Breast epithelium (tissue), 4 donors: ENCODE data around the gene MAP7. TPM values are rescaled to one million over a fixed set of nuclear protein-coding genes. Genes with fewer than 3 reads are reported as not detected.
A peak's percentile ranks its signal among the peaks of the same experiment; 100 is the strongest.

Source experiments
- DNase-seq, 2 donors: peaks; one replicate each; pipeline ENCODE4 v3.0.0-alpha.2; 2019; ENCODE audit warnings: low spot score in 2 of 2
- H3K27ac ChIP-seq, 2 donors: fragments of 200-600 bp; sonication (generic) in 1 of 2; one replicate each; pipeline ENCODE4 v1.5.1; 2016 to 2019; ENCODE audit warnings: mild to moderate bottlenecking in 1 of 2
- H3K27me3 ChIP-seq, 2 donors: fragments of 200-600 bp; sonication (generic) in 1 of 2; one replicate each; pipeline versions ENCODE4 v1.5.1 to v1.6.0; 2017 to 2019; ENCODE audit warnings: control low read depth in 1 of 2, mild to moderate bottlenecking in 1 of 2
- H3K36me3 ChIP-seq: fragments of 200-600 bp; one replicate; pipeline ENCODE4 v1.5.1; 2019
- H3K4me1 ChIP-seq, 2 donors: fragments of 200-600 bp; sonication (generic); one replicate each; pipeline ENCODE4 v1.5.1; 2016 to 2019; ENCODE audit warnings: control low read depth in 1 of 2
- H3K4me3 ChIP-seq, 3 donors: fragments of 200-600 bp; sonication (generic); 1 replicate in 2 of 3; 2 replicates in 1 of 3; pipeline ENCODE4 v1.5.1; 2016 to 2019; ENCODE audit warnings: mild to moderate bottlenecking in 3 of 3, moderate library complexity in 2 of 3
- H3K9me3 ChIP-seq, 2 donors: fragments of 200-600 bp; sonication (generic) in 1 of 2; one replicate each; pipeline ENCODE4 v1.5.1; 2016 to 2019; ENCODE audit warnings: control low read depth in 1 of 2
- POLR2A ChIP-seq: fragments of 450-650 bp; IDR thresholded peaks from one replicate; pipeline ENCODE4 v1.6.1; 2016; ENCODE audit warnings: antibody characterized with exemption, mild to moderate bottlenecking, moderate library complexity
- POLR2AphosphoS5 ChIP-seq, 3 donors: sonication (generic); formaldehyde crosslinking; IDR thresholded peaks; one replicate each; pipeline ENCODE4 v1.6.1; 2017; ENCODE audit warnings: antibody characterized with exemption in 3 of 3
- intact Hi-C: fragments of 100-400 bp; cut with DNase I; formaldehyde crosslinking; loops from one replicate; pipeline ENCODE4 v1.15.1; 2023; ENCODE audit warnings: low total_unique reads
- total RNA-seq, 3 donors: library from RNA; depleted of rRNA; stranded (reverse); fragments of >200 nt; gene quantifications; one replicate each; pipeline ENCODE4 v1.1.0, GENCODE V29; 2016
- TF ChIP-seq, protein P1 (sequence below), 3 donors: fragments of 450-650 bp; IDR thresholded peaks; one replicate each; pipeline ENCODE4 v1.5.1; 2016 to 2017; ENCODE audit warnings: antibody characterized with exemption in 3 of 3, mild to moderate bottlenecking in 3 of 3, moderate library complexity in 3 of 3

MAP7 gene
- total RNA-seq, 3 donors from 2014 or later: 14.2 to 42.4 (median 16.4) TPM

DNA sequence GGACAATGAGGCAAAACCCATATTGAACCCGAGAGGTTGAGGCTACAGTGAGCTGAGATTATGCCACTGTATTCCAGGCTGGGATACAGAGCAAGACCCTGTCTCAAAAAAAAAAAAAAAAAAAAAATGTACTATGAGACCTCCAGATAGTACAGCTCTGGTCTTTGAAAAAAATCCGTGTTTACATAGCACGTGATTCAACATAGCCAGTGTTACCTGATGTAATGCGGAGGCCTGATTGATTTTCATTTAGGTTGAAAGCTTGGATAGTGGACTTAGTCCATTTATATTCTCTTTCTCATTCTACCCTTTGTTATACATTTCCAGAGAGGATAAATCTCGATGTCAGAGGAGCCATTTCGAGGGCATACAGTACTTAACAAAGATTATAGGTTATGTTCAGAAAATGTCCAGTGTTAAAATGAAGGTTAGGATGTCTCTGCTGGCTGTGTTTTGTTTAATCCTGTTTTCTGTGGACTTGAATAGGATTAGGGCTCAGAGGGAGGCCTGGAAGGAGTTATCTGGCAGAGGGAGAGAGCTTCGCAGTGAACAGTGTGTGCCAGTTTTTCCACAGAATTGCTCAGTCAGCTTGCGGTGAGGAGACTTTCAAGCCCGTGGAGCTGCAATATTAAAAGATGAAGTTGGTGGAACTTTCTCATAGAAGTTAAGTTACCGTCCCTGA lies 226.7 kb downstream of the MAP7 start:
- Histone ChIP-seq H3K27ac (no peak overlapping the region), H3K9me3 (no peaks in the 10 kb centered on the region), H3K36me3 (no peaks in the 10 kb centered on the region), H3K4me1 (no peaks in the 10 kb centered on the region), H3K4me3 (no peak overlapping the region), H3K27me3 (no peaks in the 10 kb centered on the region)
- TF ChIP-seq POLR2AphosphoS5 (IDR thresholded peaks at IDR 0.05) (no peak), POLR2A (no peak)
- TF ChIP-seq, protein P1, sequence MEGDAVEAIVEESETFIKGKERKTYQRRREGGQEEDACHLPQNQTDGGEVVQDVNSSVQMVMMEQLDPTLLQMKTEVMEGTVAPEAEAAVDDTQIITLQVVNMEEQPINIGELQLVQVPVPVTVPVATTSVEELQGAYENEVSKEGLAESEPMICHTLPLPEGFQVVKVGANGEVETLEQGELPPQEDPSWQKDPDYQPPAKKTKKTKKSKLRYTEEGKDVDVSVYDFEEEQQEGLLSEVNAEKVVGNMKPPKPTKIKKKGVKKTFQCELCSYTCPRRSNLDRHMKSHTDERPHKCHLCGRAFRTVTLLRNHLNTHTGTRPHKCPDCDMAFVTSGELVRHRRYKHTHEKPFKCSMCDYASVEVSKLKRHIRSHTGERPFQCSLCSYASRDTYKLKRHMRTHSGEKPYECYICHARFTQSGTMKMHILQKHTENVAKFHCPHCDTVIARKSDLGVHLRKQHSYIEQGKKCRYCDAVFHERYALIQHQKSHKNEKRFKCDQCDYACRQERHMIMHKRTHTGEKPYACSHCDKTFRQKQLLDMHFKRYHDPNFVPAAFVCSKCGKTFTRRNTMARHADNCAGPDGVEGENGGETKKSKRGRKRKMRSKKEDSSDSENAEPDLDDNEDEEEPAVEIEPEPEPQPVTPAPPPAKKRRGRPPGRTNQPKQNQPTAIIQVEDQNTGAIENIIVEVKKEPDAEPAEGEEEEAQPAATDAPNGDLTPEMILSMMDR (IDR thresholded peaks at IDR 0.05): no peak
- no peak for DNase-seq
- intact Hi-C loops: no loop called here

DNA sequence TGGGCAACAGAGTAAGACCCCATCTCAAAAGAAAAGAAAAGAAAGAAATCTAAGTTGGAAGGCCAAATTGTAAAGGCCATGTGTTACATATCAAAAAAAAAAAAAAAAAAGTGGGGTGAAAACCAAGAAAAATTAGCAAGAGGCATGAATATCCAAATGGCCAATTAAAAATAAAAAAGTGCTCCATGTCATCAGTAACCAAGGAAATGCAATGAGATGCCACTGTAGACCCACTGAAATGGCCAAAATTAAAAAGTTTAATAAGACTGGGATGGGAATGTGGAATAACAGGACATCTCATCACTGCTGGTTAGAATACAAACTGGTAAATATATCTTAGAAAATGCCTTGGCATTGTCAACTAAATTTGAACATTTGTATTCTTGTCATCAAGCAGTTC lies 230.5 kb downstream of the MAP7 start:
- no peak for TF ChIP-seq POLR2A
- TF ChIP-seq, protein P1 (IDR thresholded peaks at IDR 0.05): no peak
- TF ChIP-seq POLR2AphosphoS5 (IDR thresholded peaks at IDR 0.05): no peak
- Histone ChIP-seq H3K4me1 (no peaks in the 10 kb centered on the region), H3K27me3 (no peaks in the 10 kb centered on the region), H3K4me3 (no peak overlapping the region), H3K9me3 (no peaks in the 10 kb centered on the region), H3K36me3 (no peaks in the 10 kb centered on the region), H3K27ac (no peak overlapping the region)
- intact Hi-C loops: no loop called here
- DNase-seq: no peak

DNA sequence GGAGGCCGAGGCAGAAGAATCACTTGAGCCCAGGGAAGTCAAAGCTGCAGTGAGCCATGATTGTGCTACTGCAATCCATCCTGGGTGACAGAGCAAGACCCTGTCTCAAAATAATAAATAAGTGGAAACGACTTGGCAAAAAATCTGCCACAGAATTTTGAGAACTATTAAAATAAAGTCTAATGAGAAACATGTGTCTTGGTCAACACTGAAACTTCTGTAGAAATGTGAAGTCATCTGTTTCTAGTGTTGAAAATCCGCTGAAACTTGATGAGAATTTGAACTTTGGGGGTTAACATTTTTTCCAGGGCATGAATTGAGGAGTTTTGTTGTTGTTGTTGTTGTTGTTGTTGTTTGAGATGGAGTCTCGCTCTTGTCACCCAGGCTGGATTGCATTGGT lies 231.5 kb downstream of the MAP7 start:
- Histone ChIP-seq H3K4me3 (no peak overlapping the region), H3K36me3 (no peaks in the 10 kb centered on the region), H3K9me3 (no peaks in the 10 kb centered on the region), H3K27me3 (no peaks in the 10 kb centered on the region), H3K27ac (no peak overlapping the region), H3K4me1 (no peaks in the 10 kb centered on the region)
- TF ChIP-seq, protein P1 (IDR thresholded peaks at IDR 0.05): no peak
- no peak for TF ChIP-seq POLR2A
- TF ChIP-seq POLR2AphosphoS5 (IDR thresholded peaks at IDR 0.05): no peak
- intact Hi-C loops: no loop called here
- no peak for DNase-seq

DNA sequence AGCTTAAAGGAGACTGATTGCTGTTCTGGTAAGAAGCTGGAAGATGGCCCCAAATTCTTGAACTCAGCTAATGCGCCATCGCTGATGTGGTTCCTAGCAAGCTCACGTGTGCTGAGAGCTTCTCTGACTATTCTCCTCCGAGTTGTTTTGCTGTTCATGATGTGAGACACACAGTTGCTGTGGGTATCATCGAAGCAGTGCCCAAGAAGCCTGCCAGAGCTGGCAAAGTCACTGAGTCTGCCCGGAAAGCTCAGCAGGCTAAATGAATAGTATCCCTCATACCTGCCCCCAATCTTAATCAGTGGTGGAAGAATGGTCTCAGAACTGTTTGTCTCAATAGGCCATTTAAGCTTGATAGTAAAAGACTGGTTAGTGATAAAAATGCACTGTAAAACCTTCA lies 232.3 kb downstream of the MAP7 start:
- Histone ChIP-seq H3K4me1 (no peaks in the 10 kb centered on the region), H3K36me3 (no peaks in the 10 kb centered on the region), H3K27me3 (no peaks in the 10 kb centered on the region), H3K9me3 (no peaks in the 10 kb centered on the region), H3K4me3 (no peak overlapping the region), H3K27ac (no peak overlapping the region)
- intact Hi-C loops: no loop called here
- TF ChIP-seq POLR2AphosphoS5 (IDR thresholded peaks at IDR 0.05): no peak
- TF ChIP-seq POLR2A: no peak
- TF ChIP-seq, protein P1 (IDR thresholded peaks at IDR 0.05): no peak
- no peak for DNase-seq

DNA sequence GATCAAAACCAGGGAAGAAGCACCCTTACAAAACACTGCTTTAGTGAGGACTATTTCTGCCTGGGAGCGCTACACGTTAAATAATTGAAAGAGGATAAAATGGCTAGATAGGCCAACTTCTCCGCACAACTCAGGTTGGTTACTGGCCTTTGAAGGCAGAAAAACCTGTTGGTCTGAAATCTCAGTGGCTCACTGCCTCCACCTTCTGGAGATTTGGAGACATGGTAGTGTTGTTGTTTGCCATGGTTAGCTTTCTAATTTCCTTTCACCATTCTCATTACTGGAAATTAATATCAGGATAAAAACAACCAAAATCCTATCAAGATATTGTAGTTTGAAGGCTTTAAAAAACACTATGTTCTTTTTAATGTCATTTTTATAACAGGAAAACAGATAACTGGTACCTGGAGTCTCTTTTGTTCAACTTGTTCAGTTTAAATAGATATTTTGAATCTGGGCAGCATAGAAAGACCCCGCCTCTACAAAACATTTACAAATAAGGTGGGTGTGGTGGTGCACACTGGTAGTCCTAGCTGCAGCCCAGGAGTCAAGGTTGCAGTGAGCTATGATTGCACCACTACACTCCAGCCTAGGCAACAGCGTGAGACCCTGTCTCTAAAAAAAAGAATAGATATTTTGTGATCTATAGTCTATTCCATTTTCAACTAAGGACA lies 233.1 kb downstream of the MAP7 start:
- TF ChIP-seq, protein P1 (IDR thresholded peaks at IDR 0.05): peak; percentile 77 to 83 (median 80)
- TF ChIP-seq POLR2AphosphoS5 (IDR thresholded peaks at IDR 0.05): peak in 1 of 3 donors; percentile 32
- TF ChIP-seq POLR2A: no peak
- intact Hi-C loops: no loop called here
- DNase-seq: peak; percentile 48 to 56
- Histone ChIP-seq H3K4me3 (no peak overlapping the region), H3K9me3 (no peaks in the 10 kb centered on the region), H3K4me1 (no peaks in the 10 kb centered on the region), H3K27ac (peak overlapping the region in 1 of 2 donors; percentile 48), H3K27me3 (no peaks in the 10 kb centered on the region), H3K36me3 (no peaks in the 10 kb centered on the region)
